ENCODE data around the gene SAMD5. TPM values are rescaled to one million over a fixed set of nuclear protein-coding genes. Genes with fewer than 3 reads are reported as not detected.

Gene SAMD5
- total and polyA plus RNA-seq, 2 of the 8 experiments (the other 6 are each of a cell fraction or from before 2014, with no cell fraction given), result 0.02 to 0.04 TPM

- TF ChIP-seq CHD7 (IDR thresholded peaks at IDR 0.05; ENCODE audit: insufficient replicate concordance, low read length), result no peak
- no peak for TF ChIP-seq SIN3A (conservative IDR thresholded peaks at IDR 0.05 in 1 of 2, IDR thresholded peaks at IDR 0.05 in 1 of 2; ENCODE audit: low read depth in 1 of 2, low read length in 2 of 2)
- TF ChIP-seq POLR2A (IDR thresholded peaks at IDR 0.05; ENCODE audit: control extremely low read depth in 1 of 2, low read depth in 2 of 2, low read length in 2 of 2), result no peak
- TF ChIP-seq CTCF (IDR thresholded peaks at IDR 0.05; ENCODE audit: control extremely low read depth in 1 of 3, insufficient read depth in 1 of 3, low read depth in 1 of 3, low read length in 3 of 3), result no peak
- no peak for TF ChIP-seq KDM1A (IDR thresholded peaks at IDR 0.05; ENCODE audit: borderline replicate concordance, low read length)
- TF ChIP-seq RFX5 (IDR thresholded peaks at IDR 0.05; ENCODE audit: borderline replicate concordance, low read depth, low read length), result no peak
- TF ChIP-seq FOSL1 (IDR thresholded peaks at IDR 0.05; ENCODE audit: insufficient read depth, low read depth, low read length), result no peak
These were observed 25.8 kb downstream of the SAMD5 start (continued) for GRCh38 chr6:147534116-147534860.

Data from H1 (cell line).